Pancreas (tissue), 10 donors: ENCODE measurements around the gene RAPGEF6. TPM values are rescaled to one million over a fixed set of nuclear protein-coding genes. Genes with fewer than 3 reads are reported as not detected.

ENCODE experiments used
- ATAC-seq, 4 donors: fragments of 200-7000 bp; cut with Tn5 transposase; one replicate each; pipeline versions ENCODE4 v1.8.0 to v1.9.1; 2020; ENCODE audit warnings: mild to moderate bottlenecking in 4 of 4, moderate library complexity in 4 of 4
- DNase-seq, 6 donors: peaks; one replicate each; pipeline ENCODE4 v3.0.0-alpha.2; 2020
- FAIRE-seq: peaks from 2 replicates; lab custom pipeline; 2012; peaks lifted over from hg19 to GRCh38; lab: Jason Lieb, UNC
- H3K27ac ChIP-seq, 4 donors: fragments of 200-600 bp; sonication (generic); 1 replicate in 3 of 4; 2 replicates in 1 of 4; pipeline versions ENCODE4 v1.5.0 to v1.8.0; 2020
- H3K27me3 ChIP-seq, 4 donors: fragments of 200-600 bp; one replicate each; pipeline ENCODE4 v1.8.0; 2021
- H3K36me3 ChIP-seq, 3 donors: fragments of 200-600 bp; sonication (generic) in 1 of 3; one replicate each; pipeline versions ENCODE4 v1.5.0 to v1.8.0; 2020 to 2021
- H3K4me1 ChIP-seq, 3 donors: fragments of 200-600 bp; one replicate each; pipeline ENCODE4 v1.8.0; 2021
- H3K4me3 ChIP-seq, 4 donors: fragments of 200-600 bp; sonication (generic) in 2 of 4; one replicate each; pipeline versions ENCODE4 v1.5.0 to v1.8.0; 2020 to 2021
- H3K9me3 ChIP-seq, 4 donors: fragments of 200-600 bp; one replicate each; pipeline ENCODE4 v1.8.0; 2021
- CTCF ChIP-seq, 4 donors: fragments of 200-600 bp; sonication (generic) in 3 of 4; IDR thresholded peaks; one replicate each; pipeline versions ENCODE4 v1.5.0 to v1.8.0; 2021; ENCODE audit warnings: antibody characterized with exemption in 4 of 4
- WGBS, 2 donors: extraction: QIAGEN DNeasy Blood & Tissue Kit; methylation state at CpG; one replicate each; pipeline ENCODE4 v1.1.7; 2013; 5-methylcytosine and 5-hydroxymethylcytosine counted together
- intact Hi-C, 3 donors: fragments of 100-400 bp; cut with DNase I; formaldehyde crosslinking; loops; one replicate each; pipeline versions ENCODE4 v1.11.1 to v1.14.2; 2022
- polyA plus RNA-seq, 2 donors: library from polyadenylated mRNA; stranded (reverse); fragments of 200-250 nt; gene quantifications; one replicate each; pipeline ENCODE4 v1.2.3, GENCODE V29; 2013
- total RNA-seq, 6 donors: library from RNA; stranded (reverse); fragmentation: NEBNext Ultra II Directional in 4 of 6; extraction: Animal tissue kit (Norgen Biotek cat#: 25700) in 4 of 6; gene quantifications; one replicate each; pipeline versions ENCODE4 v1.2.1 to v1.2.4, GENCODE V29; 2021 to 2023
- donor health status: healthy with polysubstance abuse.
- donor health status: DM: no; HTN: no; CAD: no; lungs with moderate emphysema.
- donor health status: DM: no; HTN: no; CAD: no.
- donor health status: control.
- donor health status: control.
- donor health status: Bipolar disorder and iron deficiency.
- donor health status: DM: yes; HTN: yes; CAD: no.
- donor health status: DM: no; HTN: no; CAD: no.
- donor health status: DM: no; HTN: no; CAD: no.
- donor health status: DM: yes; HTN: yes; CAD: no.

RAPGEF6 gene
- total and polyA plus RNA-seq, 8 donors = 1.7 to 13.2 (median 6.7) TPM

GRCh38 chr5:131460867-131461572, 174.0 kb downstream of the RAPGEF6 start:
- Histone ChIP-seq H3K4me1 (no peaks in the 10 kb centered on the region), H3K4me3 (no peak overlapping the region), H3K27ac (no peak overlapping the region), H3K36me3 (no peaks in the 10 kb centered on the region), H3K27me3 (no peaks in the 10 kb centered on the region), H3K9me3 (no peaks in the 10 kb centered on the region)
- intact Hi-C loops = no loop called here
- FAIRE-seq = no peak
- WGBS, 2 donors = 80 to 82% methylated on average over 3 of the region's 3 CpGs
- no peak for ATAC-seq
- no peak for DNase-seq
- TF ChIP-seq CTCF (IDR thresholded peaks at IDR 0.05) = no peak

- no peaks in the 10 kb centered on the region for H3K4me1 ChIP-seq
- intact Hi-C loops = no loop called here
- FAIRE-seq (no peak), ATAC-seq (no peak), DNase-seq (no peak)
- 97 to 98% methylated on average over 1 of the region's 1 CpG for WGBS, 2 donors
- H3K4me3 ChIP-seq = no peak overlapping the region
- peaks cover 0 to 4% (median 0%) of the 10 kb centered on the region in 3 donors for H3K36me3 ChIP-seq
- no peak overlapping the region for H3K27ac ChIP-seq
- H3K27me3 ChIP-seq = no peaks in the 10 kb centered on the region
- no peaks in the 10 kb centered on the region for H3K9me3 ChIP-seq
- TF ChIP-seq CTCF (IDR thresholded peaks at IDR 0.05) = no peak
These were observed 174.9 kb downstream of the RAPGEF6 start for GRCh38 chr5:131460133-131460532.

- no peak overlapping the region for H3K4me3 ChIP-seq
- peaks cover 0 to 5% (median 0%) of the 10 kb centered on the region in 3 donors for H3K36me3 ChIP-seq
- intact Hi-C loops = no loop called here
- H3K27ac ChIP-seq = no peak overlapping the region
- H3K27me3 ChIP-seq = no peaks in the 10 kb centered on the region
- TF ChIP-seq CTCF (IDR thresholded peaks at IDR 0.05) = no peak
- no peak for DNase-seq
- H3K9me3 ChIP-seq = no peaks in the 10 kb centered on the region
- no peak for ATAC-seq
- FAIRE-seq = no peak
- H3K4me1 ChIP-seq = no peaks in the 10 kb centered on the region
These were observed 175.8 kb downstream of the RAPGEF6 start for GRCh38 chr5:131459216-131459615.

- 96 to 97% methylated on average over 1 of the region's 1 CpG for WGBS, 2 donors
- no peak for ATAC-seq
These were observed 177.8 kb downstream of the RAPGEF6 start for GRCh38 chr5:131457193-131457592.

More at GRCh38 chr5:131457193-131457592, 177.8 kb downstream of the RAPGEF6 start:
- peaks cover 0 to 5% (median 0%) of the 10 kb centered on the region in 3 donors for H3K36me3 ChIP-seq
- no peaks in the 10 kb centered on the region for H3K4me1 ChIP-seq
- no peak for TF ChIP-seq CTCF (IDR thresholded peaks at IDR 0.05)
- H3K4me3 ChIP-seq = no peak overlapping the region
- H3K27me3 ChIP-seq = no peaks in the 10 kb centered on the region
- DNase-seq (no peak), FAIRE-seq (no peak)
- intact Hi-C loops = no loop called here
- no peaks in the 10 kb centered on the region for H3K9me3 ChIP-seq
- no peak overlapping the region for H3K27ac ChIP-seq
